Stomach smooth muscle (tissue), 2 donors: ENCODE measurements around the gene CRABP2.
A peak's percentile ranks its signal among the peaks of the same experiment; 100 is the strongest.

ENCODE experiments used
- H3K27ac ChIP-seq: one replicate; pipeline ENCODE4 v1.7.0; 2013; ENCODE audit warnings: mild to moderate bottlenecking, low read length, inconsistent platforms
- H3K27me3 ChIP-seq, 2 donors: one replicate each; pipeline ENCODE4 v1.7.0; 2013; ENCODE audit warnings: low read length in 2 of 2; ENCODE audit not compliant: insufficient read depth in 2 of 2, control insufficient read depth in 1 of 2
- H3K36me3 ChIP-seq, 2 donors: one replicate each; pipeline ENCODE4 v1.7.0; 2013; ENCODE audit warnings: low read length in 2 of 2; ENCODE audit not compliant: control insufficient read depth in 2 of 2, insufficient read depth in 2 of 2
- H3K4me1 ChIP-seq: one replicate; pipeline ENCODE4 v1.7.0; 2013; ENCODE audit warnings: low read length; ENCODE audit not compliant: control insufficient read depth, insufficient read depth
- H3K4me3 ChIP-seq, 2 donors: one replicate each; pipeline ENCODE4 v1.7.0; 2013; ENCODE audit warnings: low read length in 2 of 2
- H3K9ac ChIP-seq, 2 donors: one replicate each; pipeline ENCODE4 v1.7.0; 2013; ENCODE audit warnings: low read length in 2 of 2, mild to moderate bottlenecking in 1 of 2
- H3K9me3 ChIP-seq, 2 donors: one replicate each; pipeline ENCODE4 v1.7.0; 2013; ENCODE audit warnings: low read length in 2 of 2; ENCODE audit not compliant: control insufficient read depth in 2 of 2
- donor health status: healthy.
- donor health status: Pancreatic carcinoma.

The CRABP2 gene

DNA sequence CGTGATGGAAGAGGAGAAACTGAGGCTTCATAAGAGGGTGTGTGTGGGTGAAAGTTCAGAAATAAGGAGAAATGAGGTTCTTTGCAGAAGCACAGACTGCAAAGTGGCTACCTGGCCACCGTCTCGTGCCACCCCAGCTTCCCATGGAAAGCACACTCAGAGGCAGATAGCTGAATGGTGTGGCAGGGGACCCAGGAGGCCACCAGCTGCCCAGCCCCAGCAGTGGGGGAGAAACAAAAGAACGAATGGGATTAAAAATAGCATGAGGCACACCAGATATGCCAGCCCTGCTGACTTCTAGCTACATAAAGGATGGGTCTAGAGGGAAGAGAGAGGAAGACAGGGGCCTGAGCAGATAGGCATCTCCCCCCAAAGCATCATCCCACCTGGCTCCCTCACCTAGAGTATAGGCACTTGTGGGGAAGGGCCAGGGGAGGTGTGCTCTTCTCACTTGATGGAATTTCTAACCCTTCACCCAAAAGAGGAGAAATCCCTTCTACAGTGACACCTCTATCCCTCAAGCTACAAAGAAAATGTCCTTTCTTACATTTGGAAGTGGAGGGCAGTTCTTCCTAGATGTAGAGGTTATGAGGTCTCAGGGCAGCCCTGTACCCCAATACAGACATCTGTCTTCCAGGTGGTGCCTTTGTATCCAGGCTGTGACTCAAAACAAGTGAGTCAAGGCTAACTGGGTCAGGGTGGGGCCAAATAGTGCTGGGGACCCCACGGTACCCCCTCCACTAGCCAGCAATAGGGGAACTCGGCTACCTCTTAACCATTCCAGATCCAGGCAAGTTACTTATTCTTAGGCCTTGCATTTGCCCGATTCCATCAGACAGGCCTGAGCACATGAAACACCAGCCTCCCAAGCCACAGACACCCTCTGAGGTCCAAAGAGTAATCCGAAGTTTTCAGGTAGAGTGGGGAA lies 42.6 kb upstream of the CRABP2 start:
- H3K36me3 ChIP-seq: peaks cover 4 to 14% of the 10 kb centered on the region in 2 donors

DNA sequence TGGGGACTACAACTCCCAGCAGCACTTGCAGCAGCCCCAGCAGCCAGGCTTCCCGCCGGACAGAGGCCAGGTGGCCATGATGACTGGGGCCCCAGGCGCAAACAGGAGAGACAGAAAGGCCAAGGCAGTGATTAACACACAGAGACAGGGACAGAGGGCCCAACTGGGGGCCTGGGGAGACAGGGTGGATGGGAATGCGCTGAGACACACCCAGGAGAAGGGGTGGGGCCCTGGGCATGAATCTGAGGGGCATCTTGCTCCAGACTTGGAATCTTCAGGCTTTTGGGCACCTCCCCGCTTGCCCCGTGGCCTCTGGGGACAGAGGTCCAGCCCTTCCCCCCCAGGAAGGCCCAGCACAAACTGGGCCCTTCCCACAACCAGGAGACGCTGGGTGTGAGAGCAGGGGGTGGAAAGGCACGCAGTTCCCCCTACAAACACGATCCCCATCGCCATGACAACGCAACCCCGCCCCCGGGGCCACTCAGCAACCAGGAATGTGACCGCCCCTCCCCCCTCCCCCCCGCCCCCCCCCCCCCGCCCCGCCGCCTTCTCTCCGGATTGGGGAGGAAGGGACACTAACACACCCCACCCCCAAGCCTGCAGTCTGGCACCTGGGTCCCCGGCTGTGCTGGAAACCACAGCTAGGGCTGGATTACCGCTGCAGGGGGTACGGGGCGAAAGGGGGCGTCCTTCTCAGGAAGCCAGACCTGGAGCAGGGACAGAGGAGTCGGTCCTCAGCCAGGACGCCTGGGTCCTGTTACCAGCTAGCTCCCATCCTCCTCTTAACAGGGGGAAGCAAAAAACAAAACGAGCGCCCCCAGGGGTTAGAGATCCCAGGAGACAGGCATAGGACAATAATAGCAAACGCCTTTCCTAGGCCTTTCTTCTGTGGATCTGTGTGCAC lies 41.6 kb upstream of the CRABP2 start:
- H3K4me3 ChIP-seq: peak overlapping the region; percentile 82 to 95
- H3K27ac ChIP-seq: peak overlapping the region; percentile 99
- H3K9ac ChIP-seq: peak overlapping the region; percentile 97 to 99
- no peaks in the 10 kb centered on the region for H3K27me3 ChIP-seq
- peaks cover 12 to 21% of the 10 kb centered on the region in 2 donors for H3K36me3 ChIP-seq
- H3K9me3 ChIP-seq: no peaks in the 10 kb centered on the region
- peaks cover 52% of the 10 kb centered on the region for H3K4me1 ChIP-seq

More for the DNA sequence above, 42.6 kb upstream of the CRABP2 start:
- no peaks in the 10 kb centered on the region for H3K27me3 ChIP-seq
- no peaks in the 10 kb centered on the region for H3K9me3 ChIP-seq
- H3K27ac ChIP-seq: peak overlapping the region; percentile 99
- H3K4me3 ChIP-seq: peak overlapping the region; percentile 64 to 95
- H3K4me1 ChIP-seq: peaks cover 61% of the 10 kb centered on the region
- peak overlapping the region; percentile 94 to 95 for H3K9ac ChIP-seq

DNA sequence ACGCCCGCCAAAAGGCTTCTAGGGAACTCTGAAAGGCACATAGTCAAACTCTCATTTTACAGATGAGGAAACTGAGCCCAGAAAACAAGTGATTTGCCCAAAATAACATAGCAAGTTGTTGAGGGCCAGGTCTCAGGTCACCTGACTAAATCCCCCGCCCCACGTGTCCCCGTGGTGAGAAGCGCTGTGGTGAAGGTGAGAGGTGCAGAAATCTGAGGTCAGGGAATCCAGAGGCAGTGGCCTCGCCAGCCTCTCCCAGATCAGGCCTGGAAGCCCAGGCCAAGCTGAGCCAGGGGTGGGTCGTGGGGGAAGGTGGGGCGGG lies 41.0 kb upstream of the CRABP2 start:
- Histone ChIP-seq H3K4me1 (peaks cover 55% of the 10 kb centered on the region), H3K36me3 (peaks cover 14 to 23% of the 10 kb centered on the region in 2 donors), H3K27ac (peak overlapping the region; percentile 99), H3K9me3 (no peaks in the 10 kb centered on the region), H3K27me3 (no peaks in the 10 kb centered on the region), H3K4me3 (peak overlapping the region; percentile 82 to 95), H3K9ac (peak overlapping the region; percentile 42 to 97)

GRCh38 chr1:156745881-156746280 lies 40.5 kb upstream of the CRABP2 start:
- Histone ChIP-seq H3K9ac (peak overlapping the region; percentile 42 to 97), H3K4me1 (peaks cover 57% of the 10 kb centered on the region), H3K4me3 (peak overlapping the region; percentile 82 to 95)

DNA sequence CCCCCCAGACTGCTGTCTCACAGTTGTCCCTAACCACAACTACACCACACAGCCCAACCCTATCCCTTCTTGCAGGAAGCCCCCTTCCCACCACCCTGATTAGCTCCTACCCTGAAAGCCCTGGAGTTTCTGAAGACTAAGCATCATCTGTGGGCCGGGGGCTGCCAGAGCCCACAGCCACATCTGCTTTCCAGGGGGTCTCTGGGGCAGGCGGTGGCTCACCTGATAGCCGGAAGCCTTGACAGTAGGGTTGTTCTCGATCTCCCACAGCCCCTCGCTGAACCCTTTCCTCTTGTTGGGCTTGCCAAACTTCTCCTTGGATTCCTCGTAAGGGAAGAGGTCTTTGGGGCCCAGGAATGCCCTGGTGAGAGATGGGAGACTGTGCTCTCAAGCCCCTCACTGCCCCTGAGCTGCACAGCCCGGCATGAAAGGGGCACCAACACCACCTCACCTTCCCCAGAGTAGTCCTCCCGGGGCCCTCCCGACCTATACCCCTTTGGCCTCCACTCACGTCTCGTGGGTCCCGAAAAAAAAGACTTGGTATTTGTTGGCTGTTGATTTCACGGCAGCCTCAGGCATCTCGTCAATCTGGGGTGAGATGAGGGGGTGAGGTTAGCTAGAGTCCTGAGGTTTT lies 39.5 kb upstream of the CRABP2 start:
- Histone ChIP-seq H3K4me1 (peaks cover 56% of the 10 kb centered on the region), H3K27me3 (no peaks in the 10 kb centered on the region), H3K9ac (no peak overlapping the region), H3K36me3 (peaks cover 14 to 23% of the 10 kb centered on the region in 2 donors), H3K9me3 (no peaks in the 10 kb centered on the region), H3K27ac (peak overlapping the region; percentile 99), H3K4me3 (no peak overlapping the region)

More at GRCh38 chr1:156745881-156746280, 40.5 kb upstream of the CRABP2 start:
- Histone ChIP-seq H3K27ac (peak overlapping the region; percentile 99), H3K9me3 (no peaks in the 10 kb centered on the region), H3K36me3 (peaks cover 14 to 23% of the 10 kb centered on the region in 2 donors), H3K27me3 (no peaks in the 10 kb centered on the region)

GRCh38 chr1:156744344-156744743 lies 39.0 kb upstream of the CRABP2 start:
- H3K27ac ChIP-seq: no peak overlapping the region
- H3K4me3 ChIP-seq: no peak overlapping the region
- H3K4me1 ChIP-seq: peaks cover 50% of the 10 kb centered on the region
- H3K9ac ChIP-seq: no peak overlapping the region
- peaks cover 14 to 23% of the 10 kb centered on the region in 2 donors for H3K36me3 ChIP-seq
- H3K9me3 ChIP-seq: no peaks in the 10 kb centered on the region
- H3K27me3 ChIP-seq: no peaks in the 10 kb centered on the region

GRCh38 chr1:156743367-156744302 lies 38.3 kb upstream of the CRABP2 start:
- H3K9ac ChIP-seq: no peak overlapping the region
- peaks cover 43% of the 10 kb centered on the region for H3K4me1 ChIP-seq
- no peaks in the 10 kb centered on the region for H3K27me3 ChIP-seq
- H3K27ac ChIP-seq: no peak overlapping the region
- no peak overlapping the region for H3K4me3 ChIP-seq
- H3K36me3 ChIP-seq: peaks cover 14 to 23% of the 10 kb centered on the region in 2 donors
- no peaks in the 10 kb centered on the region for H3K9me3 ChIP-seq

- Histone ChIP-seq H3K4me3 (no peak overlapping the region), H3K27ac (no peak overlapping the region), H3K4me1 (peaks cover 35% of the 10 kb centered on the region), H3K27me3 (no peaks in the 10 kb centered on the region), H3K36me3 (peaks cover 14 to 25% of the 10 kb centered on the region in 2 donors), H3K9me3 (no peaks in the 10 kb centered on the region), H3K9ac (no peak overlapping the region)
Measured at GRCh38 chr1:156742801-156743200, 37.4 kb upstream of the CRABP2 start.

GRCh38 chr1:156742017-156742416 lies 36.6 kb upstream of the CRABP2 start:
- Histone ChIP-seq H3K4me3 (no peak overlapping the region), H3K36me3 (peaks cover 18 to 28% of the 10 kb centered on the region in 2 donors), H3K27ac (peak overlapping the region; percentile 94), H3K4me1 (peaks cover 28% of the 10 kb centered on the region), H3K27me3 (no peaks in the 10 kb centered on the region), H3K9me3 (no peaks in the 10 kb centered on the region), H3K9ac (no peak overlapping the region)
